G401 (cell line): ENCODE data around the gene SAMD1. TPM values are rescaled to one million over a fixed set of nuclear protein-coding genes. Genes with fewer than 3 reads are reported as not detected.

ENCODE experiments used
- DNase-seq: peaks from one replicate; pipeline ENCODE4 v3.0.0-alpha.2; 2015; ENCODE audit warnings: low spot score
- in situ Hi-C: cut with HindIII; loops from 2 replicates; pipeline ENCODE4 v1.10.0; 2016; ENCODE audit warnings: low sequenced_read_pairs, mixed read lengths
- total RNA-seq: library from RNA; depleted of rRNA; stranded (reverse); fragments of >200 nt; shearing (Covaris generic); gene quantifications from 2 replicates; pipeline ENCODE4 v1.2.3, GENCODE V29; 2014

Gene SAMD1
- total RNA-seq, 1 experiment from 2014 or later = 162 TPM

DNA sequence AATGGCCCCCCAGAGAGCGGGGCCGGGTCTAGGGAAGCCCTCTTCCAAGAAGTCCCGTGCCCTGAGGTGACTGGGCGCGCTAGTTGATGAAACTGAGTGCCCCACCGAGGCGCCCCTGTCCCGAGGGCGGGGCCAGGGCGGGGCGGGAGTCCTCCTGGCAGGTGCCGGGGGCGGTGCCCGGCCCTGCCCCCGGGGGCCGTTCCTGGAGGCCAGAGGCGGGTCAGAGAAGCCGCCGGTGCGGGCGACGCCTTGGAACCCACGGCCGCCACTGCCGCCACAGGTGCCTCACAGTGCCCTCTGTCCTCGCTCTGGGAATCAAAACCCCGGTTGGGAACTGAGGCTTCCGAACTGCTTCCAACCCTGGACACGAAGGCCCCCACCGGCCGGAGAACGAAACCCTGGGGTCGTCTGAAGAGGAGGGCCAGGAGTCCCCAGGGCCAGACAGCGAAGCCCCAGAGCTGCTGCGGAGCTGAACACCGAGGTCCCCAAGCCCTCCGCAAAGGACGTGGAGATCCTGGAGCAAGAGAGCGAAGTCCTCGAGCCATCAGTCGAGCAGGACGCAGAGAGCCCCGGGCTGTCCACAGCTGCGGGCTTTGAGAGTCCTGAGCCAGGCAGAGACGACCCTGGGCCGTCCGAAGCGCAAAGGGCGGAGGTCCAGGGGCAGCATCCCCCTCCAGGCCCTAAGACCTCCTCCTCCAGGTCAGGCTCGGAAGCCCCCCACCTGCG lies 17.9 kb downstream of the SAMD1 start, which contains the start of gene MISP3:
Gene MISP3 (plus strand): TSS at position 252 of the 726 bp plus-strand sequence. CDS start 524 bp downstream, outside the sequence.
- peak; percentile 53 for DNase-seq
- in situ Hi-C loops = no loop called here

DNA sequence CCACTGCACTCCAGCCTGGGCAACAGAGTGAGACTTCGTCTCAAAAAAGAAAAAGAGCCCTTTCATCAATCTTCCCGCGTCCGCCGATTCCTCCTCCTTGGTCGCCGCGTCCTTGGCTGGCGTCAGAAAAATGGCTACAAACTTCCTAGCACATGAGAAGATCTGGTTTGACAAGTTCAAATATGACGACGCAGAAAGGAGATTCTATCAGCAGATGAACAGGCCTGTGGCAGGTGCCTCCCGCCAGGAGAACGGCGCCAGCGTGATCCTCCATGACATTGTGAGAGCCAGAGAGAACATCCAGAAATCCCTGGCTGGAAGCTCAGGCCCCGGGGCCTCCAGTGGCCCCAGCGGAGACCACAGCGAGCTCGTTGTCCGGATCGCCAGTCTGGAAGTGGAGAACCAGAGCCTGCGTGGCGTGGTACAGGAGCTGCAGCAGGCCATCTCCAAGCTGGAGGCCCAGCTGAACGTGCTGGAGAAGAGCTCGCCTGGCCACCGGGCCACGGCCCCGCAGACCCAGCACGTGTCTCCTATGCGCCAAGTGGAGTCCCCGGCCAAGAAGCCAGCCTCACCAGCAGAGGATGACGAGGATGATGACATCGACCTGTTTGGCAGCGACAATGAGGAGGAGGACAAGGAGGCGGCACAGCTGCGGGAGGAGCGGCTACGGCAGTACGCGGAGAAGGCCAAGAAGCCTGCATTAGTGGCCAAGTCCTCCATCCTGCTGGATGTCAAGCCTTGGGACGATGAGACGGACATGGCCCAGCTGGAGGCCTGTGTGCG lies 20.1 kb downstream of the SAMD1 start:
- in situ Hi-C loops = no loop called here
- DNase-seq = no peak

DNA sequence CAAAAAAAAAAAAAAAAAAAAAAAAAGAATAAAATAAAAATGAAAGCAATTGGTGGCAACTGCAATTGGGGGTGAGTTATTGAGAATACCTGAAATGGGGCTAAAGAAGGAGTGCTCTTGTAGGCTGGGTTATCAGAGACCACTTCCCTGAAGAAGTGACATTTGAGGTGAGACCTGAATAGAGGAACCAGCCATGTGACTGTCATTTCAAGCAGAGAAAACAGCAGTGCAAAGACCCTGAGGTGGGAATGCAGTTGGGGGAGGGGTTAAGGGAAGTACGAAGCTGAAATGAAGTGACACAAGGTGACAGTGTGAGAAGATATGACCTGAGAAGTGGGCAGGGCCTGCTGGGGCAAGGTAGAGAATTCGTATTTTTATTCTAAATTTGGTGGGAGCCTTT lies 24.4 kb downstream of the SAMD1 start:
- in situ Hi-C loops = no loop called here
- no peak for DNase-seq

DNA sequence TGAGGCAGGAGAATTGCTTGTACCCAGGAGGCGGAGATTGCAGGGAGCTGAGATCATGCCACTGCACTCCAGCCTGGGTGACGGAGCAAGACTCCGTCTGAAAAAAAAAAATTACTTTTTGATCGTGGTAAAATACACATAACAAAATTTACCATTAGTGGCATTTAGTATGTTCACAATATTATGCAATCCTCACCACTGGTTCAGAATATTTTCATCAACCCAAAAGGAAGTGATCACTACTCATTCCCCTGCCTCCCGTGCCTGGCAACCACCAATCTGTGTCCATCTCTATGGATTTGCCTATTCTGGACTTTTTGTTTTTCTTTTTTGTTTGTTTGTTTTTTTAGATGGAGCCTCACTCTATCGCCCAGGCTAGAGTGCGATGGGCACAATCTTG lies 27.4 kb downstream of the SAMD1 start:
- no peak for DNase-seq
- in situ Hi-C loops = no loop called here

DNA sequence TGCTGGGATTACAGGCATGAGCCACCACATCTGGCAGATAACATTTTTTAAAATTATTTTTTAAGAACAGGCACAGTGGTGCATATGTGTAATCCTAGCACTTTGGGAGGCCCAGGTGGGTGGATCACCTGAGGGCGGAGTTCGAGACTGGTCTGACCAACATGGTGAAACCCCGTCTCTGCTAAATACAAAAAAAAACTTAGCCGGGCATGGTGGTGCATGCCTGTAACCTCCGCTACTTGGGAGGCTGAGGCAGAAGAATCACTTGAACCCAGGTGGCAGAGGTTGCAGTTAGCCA lies 28.0 kb downstream of the SAMD1 start:
- no peak for DNase-seq
- in situ Hi-C loops = no loop called here

DNA sequence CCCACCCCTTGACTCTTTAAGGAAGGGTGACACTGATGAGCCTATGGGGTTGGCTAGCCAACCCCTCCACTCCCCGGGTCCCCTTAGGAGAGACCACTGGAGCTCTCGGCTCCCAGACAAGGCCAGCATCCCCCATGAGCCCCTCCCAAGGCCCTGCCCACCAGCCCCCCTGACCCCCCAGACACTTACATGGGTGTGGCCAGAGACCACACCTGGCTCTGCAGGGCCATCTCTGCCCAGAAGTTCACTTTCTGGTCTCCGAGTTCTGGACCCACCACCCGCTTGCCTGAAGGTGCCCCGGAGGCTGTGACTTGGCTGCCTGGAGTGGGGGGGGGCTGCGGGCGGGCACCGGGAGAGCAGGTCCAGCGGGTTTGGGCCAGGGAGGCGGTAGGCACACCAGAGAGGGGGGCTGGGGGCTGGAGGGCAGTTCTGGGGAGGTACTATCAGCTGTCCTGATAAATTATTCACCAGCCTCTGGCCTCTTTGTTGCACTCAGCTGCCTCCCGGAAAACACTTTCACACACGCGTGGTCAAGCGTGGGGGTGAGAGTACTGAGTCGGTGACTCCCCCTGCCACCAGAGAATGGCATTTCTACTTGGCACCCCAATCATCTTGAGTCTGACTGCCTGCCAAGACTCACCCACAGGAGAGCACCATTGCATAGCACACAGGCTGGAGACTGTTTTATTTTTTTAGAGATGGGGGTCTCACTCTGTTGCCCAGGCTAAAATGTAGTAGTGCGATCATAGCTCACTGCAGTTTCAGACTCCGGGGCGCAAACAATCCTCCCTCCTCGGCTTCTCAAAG lies 28.6 kb downstream of the SAMD1 start, which contains the start of gene PALM3:
Gene PALM3 (minus strand): TSS at position 326 of the 807 bp plus-strand sequence. CDS start 96 bp downstream, at position 230.
- in situ Hi-C loops = no loop called here
- DNase-seq = no peak

DNA sequence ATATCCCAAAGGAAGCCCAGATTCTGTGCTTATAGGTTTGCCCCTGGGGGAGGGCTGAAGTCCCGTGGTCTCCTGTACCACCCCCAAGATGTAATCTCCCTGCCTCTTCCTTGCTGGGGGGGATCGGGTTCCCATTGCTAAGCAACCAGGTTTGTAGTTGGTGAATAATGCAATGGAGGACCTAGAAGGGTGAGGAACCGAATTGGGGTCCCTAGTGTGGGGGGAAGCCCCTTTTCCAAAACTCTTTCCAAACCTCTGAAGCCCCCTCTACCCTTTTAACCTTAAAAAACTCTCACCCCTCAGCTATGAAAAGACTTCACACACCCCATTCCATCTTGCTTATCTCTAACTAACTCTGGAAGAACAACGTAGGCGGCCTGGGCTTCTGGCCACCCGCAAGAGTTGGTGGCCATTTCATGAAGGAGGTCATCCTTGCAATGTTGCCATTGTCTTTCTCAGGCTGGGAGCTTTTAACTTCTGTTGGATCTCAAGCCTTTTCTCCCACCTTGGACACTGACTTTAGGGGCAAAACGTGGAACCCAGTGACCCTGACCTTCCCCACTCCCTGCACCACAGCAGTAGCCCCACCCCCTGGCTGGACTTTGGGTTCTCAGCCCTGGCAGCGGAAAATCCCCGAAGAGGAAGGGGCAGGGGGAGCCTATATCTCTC lies 29.3 kb downstream of the SAMD1 start:
- in situ Hi-C loops = no loop called here
- DNase-seq = no peak

DNA sequence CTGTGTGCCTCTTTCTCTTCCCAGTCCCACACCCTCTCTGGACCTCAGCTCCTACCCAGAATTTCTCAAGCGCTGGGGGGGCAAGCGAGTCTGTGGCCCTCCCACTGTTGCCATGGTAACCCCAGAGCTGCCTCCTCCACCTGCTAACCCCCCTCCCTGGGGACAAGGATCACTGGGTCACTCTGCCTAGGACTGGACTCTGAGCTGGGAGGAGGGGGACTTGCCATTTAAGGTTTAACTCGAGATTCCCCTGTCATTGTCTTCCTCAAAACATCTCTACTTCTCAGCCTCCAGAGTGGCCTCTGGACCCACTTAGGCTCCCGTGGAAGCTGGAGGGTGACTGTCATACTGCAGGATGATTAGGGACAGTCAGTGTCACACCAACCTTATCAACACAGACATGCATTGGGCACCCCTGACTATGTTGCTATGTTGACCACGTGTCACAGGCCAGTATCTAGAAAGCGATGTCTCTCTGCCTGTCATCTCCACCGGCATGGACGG lies 30.8 kb downstream of the SAMD1 start:
- DNase-seq = no peak
- in situ Hi-C loops = no loop called here

DNA sequence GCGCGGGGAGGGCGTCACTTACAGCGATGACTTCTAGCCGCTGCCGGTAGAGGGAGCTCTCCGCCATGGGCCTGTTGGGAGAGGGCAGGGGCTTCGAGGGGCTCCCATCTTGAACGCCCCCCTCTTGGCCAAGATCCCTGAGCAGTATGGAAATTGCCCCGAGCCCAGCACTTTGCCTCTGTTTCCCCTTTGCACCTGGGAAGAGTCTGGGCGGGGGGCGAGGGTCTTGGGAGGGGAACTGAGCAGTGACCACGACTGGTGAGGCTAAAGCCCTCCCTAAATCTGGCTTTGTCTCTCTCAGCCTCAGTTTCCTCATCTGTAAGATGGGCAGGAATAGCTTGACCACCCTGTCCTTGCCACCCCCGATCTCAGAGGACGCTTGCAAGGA lies 31.5 kb downstream of the SAMD1 start:
- DNase-seq = no peak
- in situ Hi-C loops = no loop called here

DNA sequence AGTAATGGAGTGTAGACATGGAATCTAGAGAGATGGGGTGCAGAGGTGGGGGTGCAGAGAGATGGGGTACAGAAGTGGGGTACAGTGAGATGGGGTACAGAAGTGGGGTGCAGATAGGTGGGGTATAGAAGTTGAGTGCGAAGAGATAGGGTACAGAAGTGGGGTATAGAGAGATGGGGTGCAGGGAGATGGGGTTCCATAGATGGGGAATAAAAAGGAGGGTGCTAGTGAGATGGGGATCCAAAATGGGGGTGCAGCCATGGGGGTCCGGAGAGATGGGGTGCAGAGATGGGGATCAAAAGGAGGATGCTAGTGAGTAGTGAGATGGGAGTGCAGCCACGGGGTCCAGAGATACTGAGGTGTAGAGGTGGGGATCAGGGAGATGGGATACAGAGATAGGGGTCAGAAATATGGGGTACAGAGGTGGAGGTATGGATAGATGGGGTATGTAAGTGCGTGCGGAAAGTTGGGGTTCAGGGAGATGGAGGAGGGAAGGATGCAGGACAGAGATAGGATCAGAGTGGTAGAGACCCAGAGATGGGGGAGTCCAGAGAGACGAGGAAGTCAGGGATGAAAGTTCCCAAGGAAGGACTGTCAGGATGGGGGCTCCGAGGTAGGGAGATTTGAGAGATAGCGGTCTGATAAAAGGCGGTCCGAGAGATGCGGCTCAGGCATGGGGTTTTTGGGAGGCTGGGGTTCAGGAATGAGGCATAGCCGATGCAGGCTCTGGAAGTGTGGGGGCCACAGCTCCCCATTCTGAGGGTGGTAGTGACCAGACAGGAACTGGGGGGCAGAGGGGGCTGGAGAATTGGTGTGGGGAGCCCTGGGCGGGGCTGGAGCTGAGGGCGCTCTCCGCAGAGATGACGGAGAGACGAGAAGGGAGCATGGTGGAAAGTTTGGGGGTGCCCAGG lies 32.1 kb downstream of the SAMD1 start:
- in situ Hi-C loops = no loop called here

DNA sequence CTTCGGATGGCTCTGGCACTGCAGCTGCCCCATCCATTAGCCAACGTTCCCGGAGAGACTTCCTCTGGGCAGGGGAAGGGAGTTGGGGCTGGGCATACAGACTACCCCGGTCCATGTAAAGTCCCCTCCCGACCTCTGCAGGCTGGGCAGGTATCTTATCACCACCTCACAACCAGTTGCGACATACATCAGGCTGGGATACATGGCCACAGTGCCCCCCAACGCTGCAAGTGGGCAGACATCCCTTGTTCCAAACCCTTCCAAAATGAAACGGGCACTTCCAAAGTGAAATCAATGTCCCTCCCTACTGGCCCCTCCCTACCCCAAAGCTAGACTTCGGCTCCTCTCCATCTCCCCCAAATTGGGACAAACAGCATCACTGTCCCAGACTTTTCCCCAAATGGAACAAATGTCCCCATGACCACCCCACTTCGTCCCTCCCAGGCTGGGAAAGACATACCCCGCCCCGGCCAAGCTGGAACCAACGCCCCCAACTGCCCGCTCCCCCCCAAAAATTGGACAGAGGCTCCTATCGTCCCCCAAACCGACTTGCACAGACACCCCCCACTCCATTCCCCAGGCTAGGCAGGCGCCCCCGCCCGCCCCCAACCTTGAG lies 33.7 kb downstream of the SAMD1 start:
- DNase-seq = no peak
- in situ Hi-C loops = no loop called here

More for the DNA sequence above, 32.1 kb downstream of the SAMD1 start:
- DNase-seq = no peak

DNA sequence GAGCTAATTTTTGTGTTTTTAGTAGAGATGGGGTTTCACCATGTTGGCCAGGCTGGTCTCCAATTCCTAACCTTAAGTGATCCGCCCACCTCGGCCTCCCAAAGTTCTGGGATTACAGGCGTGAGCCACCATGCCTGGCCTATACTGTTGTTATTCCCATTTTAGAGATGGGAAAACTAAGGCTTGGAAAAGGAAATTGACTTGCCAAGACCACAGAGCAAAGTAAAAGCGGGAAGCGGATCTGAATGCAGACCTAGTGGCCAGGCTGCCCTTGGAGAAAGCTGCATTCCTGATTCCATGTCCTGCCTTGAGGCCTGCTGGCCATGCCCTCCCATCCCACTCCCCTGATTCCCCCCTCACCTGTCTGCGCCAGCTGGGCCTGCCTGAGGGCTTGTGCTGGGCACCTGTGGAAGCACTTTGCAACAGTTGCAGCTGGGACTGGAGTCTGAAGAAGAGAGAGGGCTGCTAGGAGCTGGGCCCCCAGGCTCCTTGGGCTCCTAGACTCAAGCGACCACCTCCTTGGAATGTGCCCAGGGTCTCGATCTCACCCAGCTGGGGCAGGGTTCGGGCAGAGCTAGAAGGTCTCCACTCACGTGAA lies 34.4 kb downstream of the SAMD1 start:
- in situ Hi-C loops = no loop called here
- no peak for DNase-seq

DNA sequence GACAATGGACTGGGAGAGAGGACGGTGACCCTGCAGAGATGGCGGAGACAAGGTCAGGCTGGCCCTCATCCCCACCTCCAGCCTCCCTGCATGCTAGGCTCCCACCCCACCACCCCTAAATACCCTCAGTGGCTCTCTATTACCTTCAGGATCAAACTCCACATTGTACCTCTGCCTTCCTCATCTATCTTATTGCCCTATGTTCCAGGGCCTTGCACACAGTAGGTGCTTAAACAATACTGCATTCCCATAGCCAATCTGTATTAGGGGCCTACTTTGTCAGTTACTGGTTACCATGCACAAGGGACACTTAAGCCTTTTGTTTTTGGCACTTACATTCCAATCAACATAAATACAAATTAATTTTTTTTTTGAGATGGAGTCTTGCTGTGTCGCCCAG lies 35.2 kb downstream of the SAMD1 start:
- no peak for DNase-seq
- in situ Hi-C loops = no loop called here

DNA sequence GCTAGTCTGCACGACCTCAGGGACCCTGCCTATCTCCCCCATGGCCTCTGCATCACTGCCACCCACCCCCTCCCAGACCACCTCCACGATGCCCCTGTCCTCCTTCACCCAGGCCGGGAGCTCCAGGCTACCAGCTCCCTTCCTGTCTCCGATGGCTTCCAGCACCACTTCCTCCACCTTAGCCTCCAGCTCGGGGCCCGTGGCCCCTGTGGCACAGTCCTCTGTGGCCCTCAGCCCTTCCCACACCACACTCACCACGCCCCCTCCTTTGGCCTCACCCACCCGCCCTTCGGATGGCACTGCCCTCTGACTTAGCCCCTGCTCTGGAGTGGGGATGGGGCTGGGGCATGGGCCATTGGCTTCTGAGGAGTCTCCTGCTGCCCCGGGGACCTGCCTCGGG lies 35.8 kb downstream of the SAMD1 start:
- no peak for DNase-seq
- in situ Hi-C loops = no loop called here

DNA sequence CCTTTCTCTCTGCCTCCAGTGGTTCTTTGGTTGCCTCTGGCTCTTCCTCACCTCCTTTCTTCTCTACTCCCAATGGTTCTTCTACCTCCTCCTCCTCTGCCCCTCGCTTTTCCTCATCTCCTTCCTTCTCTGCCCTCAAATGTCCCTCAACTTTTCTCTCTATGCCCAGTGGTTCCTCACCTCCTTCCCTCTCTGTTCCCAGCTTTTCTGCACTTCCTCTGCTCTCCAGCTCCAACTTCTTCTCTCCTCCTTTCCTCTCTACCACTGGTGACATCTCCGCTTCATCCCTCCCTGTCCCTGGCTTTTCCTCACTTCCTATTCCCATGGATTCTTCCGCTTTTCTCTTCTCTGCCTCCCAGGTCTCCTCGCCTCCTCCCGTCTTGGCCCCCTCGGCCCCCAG lies 36.5 kb downstream of the SAMD1 start:
- in situ Hi-C loops = no loop called here
- no peak for DNase-seq

DNA sequence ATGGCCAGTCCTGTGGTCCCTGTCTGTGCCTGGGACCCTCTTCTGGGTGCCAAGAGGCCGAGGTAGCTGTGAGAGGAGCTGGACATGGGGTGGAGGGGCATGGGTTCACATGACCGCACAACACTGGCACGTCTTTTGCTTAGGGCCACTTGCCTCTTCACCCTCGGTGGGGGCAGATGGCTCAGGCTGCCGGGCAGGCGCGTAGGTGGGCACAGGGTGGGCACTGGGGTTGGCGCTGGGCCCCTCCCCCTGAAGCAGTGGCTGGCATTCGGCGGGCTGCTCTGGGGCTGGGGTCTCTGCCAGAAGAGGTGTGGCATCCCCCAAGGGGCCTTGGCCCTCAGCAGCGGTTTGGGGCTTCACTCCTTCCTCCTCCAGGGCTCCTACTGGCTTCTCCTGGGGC lies 37.1 kb downstream of the SAMD1 start:
- DNase-seq = no peak
- in situ Hi-C loops = no loop called here

DNA sequence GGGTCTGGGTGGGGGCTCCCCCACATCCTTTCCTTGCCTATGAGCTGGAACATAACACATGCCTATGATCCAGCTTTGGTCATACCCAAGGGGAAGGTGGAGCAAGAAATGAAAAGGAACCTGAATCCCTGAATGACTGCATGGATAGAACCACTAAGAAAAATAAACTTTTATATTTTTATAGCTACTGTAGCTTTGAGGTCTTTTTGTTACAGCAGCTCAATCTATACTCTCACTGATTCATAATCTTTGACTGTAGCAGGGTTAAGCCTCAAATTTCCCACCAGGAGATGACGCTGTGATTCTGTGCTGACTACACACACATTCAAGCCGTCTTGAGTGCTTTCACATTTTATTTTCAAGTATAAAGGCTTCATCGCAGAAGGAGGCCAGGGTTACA lies 37.5 kb downstream of the SAMD1 start:
- in situ Hi-C loops = no loop called here
- DNase-seq = no peak

DNA sequence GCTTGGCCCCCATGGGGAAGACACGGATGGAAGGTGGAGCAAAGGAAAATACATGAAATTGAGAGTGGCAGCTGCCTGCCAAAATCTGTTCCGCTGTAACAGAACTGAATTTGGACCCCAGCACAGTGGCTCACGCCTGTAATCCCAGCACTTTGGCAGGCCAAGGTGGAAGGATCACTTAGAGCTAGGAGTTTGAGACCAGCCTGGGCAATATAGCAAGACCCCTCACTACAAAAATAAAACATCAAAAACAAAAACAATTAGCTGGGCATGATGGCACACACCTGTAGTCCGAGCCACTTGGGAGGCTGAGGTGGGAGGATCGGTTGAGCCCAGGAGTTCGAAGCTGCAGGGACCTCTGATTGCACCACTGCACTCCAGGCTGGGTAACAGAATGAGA lies 38.1 kb downstream of the SAMD1 start:
- no peak for DNase-seq
- in situ Hi-C loops = no loop called here
